ENCODE measurements around the gene DIRAS2.

The DIRAS2 gene

GRCh38 chr9:90612957-90613356 lies 29.7 kb downstream of the DIRAS2 start:
- DNase-seq (ENCODE audit: low spot score) = no peak

GRCh38 chr9:90611568-90611967 lies 31.1 kb downstream of the DIRAS2 start:
- DNase-seq (ENCODE audit: low spot score) = no peak

GRCh38 chr9:90611121-90611520 lies 31.5 kb downstream of the DIRAS2 start:
- DNase-seq (ENCODE audit: low spot score) = no peak

GRCh38 chr9:90607701-90608516 lies 34.7 kb downstream of the DIRAS2 start:
- DNase-seq (ENCODE audit: low spot score) = no peak

- DNase-seq (ENCODE audit: low spot score) = no peak
Measured at GRCh38 chr9:90600029-90600428, 42.6 kb downstream of the DIRAS2 start.

GRCh38 chr9:90598191-90598590 lies 44.4 kb downstream of the DIRAS2 start:
- DNase-seq (ENCODE audit: low spot score) = no peak

GRCh38 chr9:90593646-90594045 lies 49.0 kb downstream of the DIRAS2 start:
- DNase-seq (ENCODE audit: low spot score) = no peak

GRCh38 chr9:90580576-90580975 lies 62.0 kb downstream of the DIRAS2 start:
- DNase-seq (ENCODE audit: low spot score) = no peak

- no peak for DNase-seq (ENCODE audit: low spot score)
Measured at GRCh38 chr9:90579181-90579580, 63.4 kb downstream of the DIRAS2 start.

GRCh38 chr9:90578126-90578815 lies 64.4 kb downstream of the DIRAS2 start:
- DNase-seq (ENCODE audit: low spot score) = no peak

- no peak for DNase-seq (ENCODE audit: low spot score)
Measured at GRCh38 chr9:90569511-90569910, 73.1 kb downstream of the DIRAS2 start.

GRCh38 chr9:90568667-90569066 lies 74.0 kb downstream of the DIRAS2 start:
- no peak for DNase-seq (ENCODE audit: low spot score)

- no peak for DNase-seq (ENCODE audit: low spot score)
Measured at GRCh38 chr9:90562229-90562628, 80.4 kb downstream of the DIRAS2 start.
